Activated naive CD8-positive, alpha-beta T cell treated with anti-CD3 and anti-CD28 coated beads, Interleukin-2, amount 50 U/mL, for 24 hours (primary cell): ENCODE data around the gene RBFOX2.
"Not testable (repeated sequence)": the region's sequence is repeated elsewhere in the genome, so short reads cannot be mapped to it uniquely, and the experiment has no call there.

ENCODE experiments used
- ATAC-seq: fragments of 150-1000 bp; cut with Tn5 transposase; one replicate; pipeline ENCODE4 v1.10.0; 2021
- DNase-seq: peaks from one replicate; pipeline ENCODE4 v3.0.0; 2021
- H3K27ac Mint-ChIP-seq: one replicate; pipeline ENCODE4 v1.8.0; 2021; ENCODE audit warnings: mild to moderate bottlenecking, mixed read lengths
- H3K27me3 Mint-ChIP-seq: one replicate; pipeline ENCODE4 v1.8.0; 2021; ENCODE audit warnings: mixed read lengths
- H3K36me3 Mint-ChIP-seq: one replicate; pipeline ENCODE4 v1.8.0; 2021; ENCODE audit warnings: low read depth, mixed read lengths
- H3K4me1 Mint-ChIP-seq: one replicate; pipeline ENCODE4 v1.8.0; 2021; ENCODE audit warnings: mixed read lengths
- H3K4me3 Mint-ChIP-seq: one replicate; pipeline ENCODE4 v1.8.0; 2021; ENCODE audit warnings: mild to moderate bottlenecking, moderate library complexity, mixed read lengths
- H3K9me3 Mint-ChIP-seq: one replicate; pipeline ENCODE4 v1.8.0; 2021; ENCODE audit warnings: mixed read lengths

Gene RBFOX2

GRCh38 chr22:36054446-36054845, 25.8 kb upstream of the RBFOX2 start:
- H3K4me1 Mint-ChIP-seq, ATAC-seq, H3K36me3 Mint-ChIP-seq, H3K4me3 Mint-ChIP-seq, H3K27me3 Mint-ChIP-seq, H3K9me3 Mint-ChIP-seq, H3K27ac Mint-ChIP-seq, DNase-seq: not testable (repeated sequence)

GRCh38 chr22:36053242-36054147, 24.9 kb upstream of the RBFOX2 start:
- H3K27me3 Mint-ChIP-seq = peaks cover 6% of the 10 kb centered on the region
- peaks cover 8% of the 10 kb centered on the region for H3K4me1 Mint-ChIP-seq
- H3K4me3 Mint-ChIP-seq = no peak overlapping the region
- no peak overlapping the region for H3K27ac Mint-ChIP-seq
- no peaks in the 10 kb centered on the region for H3K36me3 Mint-ChIP-seq
- DNase-seq (no peak), ATAC-seq (no peak)
- H3K9me3 Mint-ChIP-seq = no peaks in the 10 kb centered on the region

DNA sequence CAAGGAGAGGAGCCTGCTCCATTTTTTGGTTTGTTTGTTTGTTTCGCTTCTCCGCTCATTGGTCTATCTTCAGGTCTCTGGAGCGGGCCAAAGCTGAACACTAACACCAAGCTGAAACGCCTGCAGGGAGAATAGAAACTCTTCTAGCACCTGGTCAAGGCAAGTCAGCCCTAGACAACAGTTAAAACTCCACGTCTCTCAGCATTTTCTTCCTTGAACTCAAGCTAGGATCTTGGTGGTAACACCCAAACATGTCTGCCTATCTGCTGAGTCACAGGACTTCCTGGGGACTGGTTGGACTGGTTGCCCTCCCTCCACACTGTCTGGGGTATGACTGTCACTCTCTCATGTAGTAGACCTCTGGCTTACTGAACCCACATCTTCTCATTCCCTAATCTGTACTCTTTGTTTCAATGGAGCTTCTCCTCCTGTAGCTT, 23.9 kb upstream of the RBFOX2 start:
- Mint-ChIP-seq H3K36me3 (no peaks in the 10 kb centered on the region), H3K4me1 (peaks cover 8% of the 10 kb centered on the region), H3K27me3 (peaks cover 6% of the 10 kb centered on the region), H3K9me3 (no peaks in the 10 kb centered on the region), H3K27ac (no peak overlapping the region), H3K4me3 (no peak overlapping the region)
- peak; percentile 5 for DNase-seq
- ATAC-seq = peak; percentile 85

- H3K27me3 Mint-ChIP-seq = peaks cover 6% of the 10 kb centered on the region
- H3K4me1 Mint-ChIP-seq = peaks cover 5% of the 10 kb centered on the region
- no peak overlapping the region for H3K4me3 Mint-ChIP-seq
- H3K27ac Mint-ChIP-seq = no peak overlapping the region
- no peaks in the 10 kb centered on the region for H3K36me3 Mint-ChIP-seq
- no peaks in the 10 kb centered on the region for H3K9me3 Mint-ChIP-seq
- DNase-seq (no peak), ATAC-seq (no peak)
Observed at GRCh38 chr22:36049678-36049997, 21.0 kb upstream of the RBFOX2 start.

GRCh38 chr22:36048911-36049677, 20.5 kb upstream of the RBFOX2 start:
- ATAC-seq (no peak), DNase-seq (no peak)
- H3K27me3 Mint-ChIP-seq = peaks cover 7% of the 10 kb centered on the region
- H3K4me3 Mint-ChIP-seq = no peak overlapping the region
- H3K4me1 Mint-ChIP-seq = peaks cover 5% of the 10 kb centered on the region
- no peaks in the 10 kb centered on the region for H3K9me3 Mint-ChIP-seq
- no peaks in the 10 kb centered on the region for H3K36me3 Mint-ChIP-seq
- no peak overlapping the region for H3K27ac Mint-ChIP-seq

DNA sequence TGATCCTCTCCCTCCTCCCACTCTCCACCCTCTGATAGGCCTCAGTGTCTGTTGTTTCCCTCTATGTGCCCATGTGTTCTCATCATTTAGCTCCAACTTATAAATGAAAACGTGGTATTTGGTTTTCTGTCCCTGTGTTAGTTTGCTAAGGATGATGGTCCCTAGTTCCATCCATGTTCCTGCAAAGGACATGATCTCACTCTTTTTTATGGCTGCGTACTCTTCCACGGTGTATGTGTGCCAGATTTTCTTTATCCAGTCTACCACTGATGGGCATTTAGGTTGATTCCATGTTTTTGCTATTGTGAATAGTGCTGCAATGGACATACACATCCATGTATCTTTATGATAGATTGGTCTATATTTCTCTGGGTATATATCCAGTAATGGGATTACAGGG, 15.9 kb upstream of the RBFOX2 start:
- H3K4me3 Mint-ChIP-seq, DNase-seq, H3K4me1 Mint-ChIP-seq: not testable (repeated sequence)

DNA sequence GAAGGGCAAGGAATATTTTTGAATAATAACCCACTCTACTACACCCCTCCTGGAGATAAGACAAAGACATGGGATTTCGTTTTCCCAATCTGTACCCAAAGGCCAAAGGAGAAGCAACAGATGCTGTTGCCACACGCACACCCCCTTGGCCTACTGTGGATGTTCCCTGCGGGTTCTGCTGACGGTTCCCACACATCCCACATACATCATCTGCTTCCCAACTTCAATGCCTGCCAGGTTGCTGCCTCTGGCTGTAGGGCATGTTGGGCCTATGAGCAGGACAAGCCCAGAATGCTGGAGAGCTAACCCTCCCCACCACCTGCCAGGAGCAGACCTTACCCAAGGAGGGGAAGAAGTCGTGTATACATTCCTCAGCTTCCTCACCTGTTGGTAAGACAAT, 13.6 kb upstream of the RBFOX2 start:
- no peak for ATAC-seq
- Mint-ChIP-seq H3K27me3 (peaks cover 23% of the 10 kb centered on the region), H3K9me3 (no peaks in the 10 kb centered on the region), H3K4me3 (no peak overlapping the region), H3K36me3 (no peaks in the 10 kb centered on the region), H3K27ac (no peak overlapping the region), H3K4me1 (no peaks in the 10 kb centered on the region)
- DNase-seq = no peak

More for the DNA sequence above, 15.9 kb upstream of the RBFOX2 start:
- H3K36me3 Mint-ChIP-seq, H3K27ac Mint-ChIP-seq, H3K9me3 Mint-ChIP-seq, ATAC-seq: not testable (repeated sequence)
- peaks cover 15% of the 10 kb centered on the region for H3K27me3 Mint-ChIP-seq

DNA sequence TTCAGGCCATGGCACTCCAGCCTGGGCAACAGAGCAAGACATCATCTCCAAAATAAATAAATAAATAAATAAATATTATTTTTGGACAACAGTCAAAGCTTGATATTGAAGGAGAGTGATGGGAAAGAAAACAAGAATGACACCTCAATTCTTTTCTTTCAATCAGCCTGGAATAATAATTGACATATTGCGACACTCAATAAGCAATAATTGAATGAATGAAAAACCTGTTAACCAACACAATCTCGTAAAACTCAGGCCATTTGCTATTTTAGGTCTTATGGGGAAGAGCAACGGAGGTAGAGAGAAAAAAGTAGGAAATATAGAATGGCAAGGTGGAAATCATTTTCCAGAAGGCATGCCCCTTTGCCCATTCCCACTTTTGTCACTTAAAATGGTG, 10.5 kb upstream of the RBFOX2 start:
- no peak for DNase-seq
- Mint-ChIP-seq H3K27me3 (peaks cover 31% of the 10 kb centered on the region), H3K4me3 (no peak overlapping the region), H3K36me3 (no peaks in the 10 kb centered on the region), H3K9me3 (no peaks in the 10 kb centered on the region), H3K27ac (no peak overlapping the region), H3K4me1 (no peaks in the 10 kb centered on the region)
- ATAC-seq = no peak

DNA sequence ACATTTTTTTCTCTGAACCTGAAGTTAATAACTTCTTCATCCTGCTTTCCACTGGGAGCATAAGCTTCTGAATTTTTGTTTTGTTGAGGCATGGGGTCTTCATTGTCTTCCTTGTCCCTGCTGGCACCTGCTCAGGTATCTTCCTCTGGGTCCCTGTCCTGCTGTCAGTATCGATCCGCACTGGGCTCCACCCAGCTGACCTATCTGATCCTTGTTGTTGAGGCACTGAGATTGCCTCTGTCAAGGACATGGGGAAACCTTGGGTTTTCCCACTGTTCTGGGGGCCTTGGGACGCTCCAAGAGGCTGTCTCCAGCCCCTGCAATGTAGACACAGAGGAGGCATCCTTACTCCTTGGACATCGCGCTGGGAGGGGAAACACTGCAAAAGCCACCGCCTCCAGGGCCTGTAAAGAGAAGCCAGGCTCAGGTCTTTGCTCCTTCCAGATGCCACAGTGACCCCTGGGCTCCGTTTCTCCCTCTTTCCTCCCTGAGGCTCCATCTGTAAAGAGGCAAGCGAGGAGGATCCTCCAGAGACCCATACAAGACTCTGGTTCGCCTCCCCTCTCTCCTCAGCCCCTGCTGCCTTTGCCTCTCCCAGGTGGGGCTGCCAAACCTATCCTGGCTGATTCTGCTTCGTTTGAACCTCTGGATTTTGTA, 8.6 kb upstream of the RBFOX2 start:
- peaks cover 34% of the 10 kb centered on the region for H3K27me3 Mint-ChIP-seq

DNA sequence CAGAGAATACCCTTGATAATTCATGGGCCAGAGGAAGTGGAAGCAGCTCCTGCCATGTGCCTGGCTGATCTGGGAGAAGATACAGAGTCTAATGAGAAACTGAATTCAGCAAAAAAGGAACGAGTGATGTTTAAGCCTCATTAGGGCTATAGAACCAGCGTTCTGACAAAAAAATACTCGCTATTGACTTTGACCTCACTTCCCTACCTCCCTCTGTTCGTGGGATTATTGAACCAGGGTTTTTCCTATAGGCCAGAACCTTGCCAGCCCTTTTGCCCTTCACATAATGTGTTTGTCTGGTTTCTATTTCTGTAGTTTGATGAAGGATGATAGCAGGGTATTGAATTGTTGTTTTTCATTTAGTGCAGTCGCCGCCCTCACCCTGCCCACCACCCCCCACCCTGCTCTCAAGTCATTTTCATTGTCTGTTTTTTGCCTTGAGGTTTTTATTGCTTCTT, 7.6 kb upstream of the RBFOX2 start:
- H3K27me3 Mint-ChIP-seq = peaks cover 36% of the 10 kb centered on the region

More for the DNA sequence above, 8.6 kb upstream of the RBFOX2 start:
- Mint-ChIP-seq H3K36me3 (no peaks in the 10 kb centered on the region), H3K27ac (no peak overlapping the region), H3K4me1 (no peaks in the 10 kb centered on the region), H3K4me3 (no peak overlapping the region), H3K9me3 (no peaks in the 10 kb centered on the region)
- ATAC-seq (no peak), DNase-seq (no peak)

DNA sequence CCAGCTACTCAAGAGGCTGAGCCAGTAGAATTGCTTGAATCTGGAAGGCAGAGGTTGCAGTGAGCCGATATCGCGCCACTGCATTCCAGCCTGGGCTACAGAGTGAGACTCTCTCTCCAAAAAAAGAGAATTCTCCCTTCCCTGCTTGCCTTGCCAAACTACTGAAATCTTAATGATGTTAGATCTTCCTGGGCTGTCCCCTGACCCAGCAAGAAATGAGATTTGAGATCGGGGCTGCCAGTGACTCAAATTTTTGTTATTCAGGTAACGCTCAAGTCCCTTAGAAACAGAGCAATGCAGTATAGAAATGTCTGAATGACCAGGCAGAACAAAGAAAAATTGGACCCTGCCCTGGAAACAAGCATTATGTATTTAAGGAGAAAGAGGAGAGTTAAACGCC, 4.0 kb upstream of the RBFOX2 start:
- ATAC-seq (no peak), DNase-seq (no peak)
- Mint-ChIP-seq H3K27ac (no peak overlapping the region), H3K4me3 (no peak overlapping the region), H3K9me3 (no peaks in the 10 kb centered on the region), H3K36me3 (no peaks in the 10 kb centered on the region), H3K27me3 (peaks cover 34% of the 10 kb centered on the region), H3K4me1 (peaks cover 15% of the 10 kb centered on the region)

More for the DNA sequence above, 7.6 kb upstream of the RBFOX2 start:
- no peak overlapping the region for H3K27ac Mint-ChIP-seq
- no peak overlapping the region for H3K4me3 Mint-ChIP-seq
- ATAC-seq = no peak
- H3K9me3 Mint-ChIP-seq = no peaks in the 10 kb centered on the region
- no peaks in the 10 kb centered on the region for H3K36me3 Mint-ChIP-seq
- no peaks in the 10 kb centered on the region for H3K4me1 Mint-ChIP-seq
- no peak for DNase-seq

DNA sequence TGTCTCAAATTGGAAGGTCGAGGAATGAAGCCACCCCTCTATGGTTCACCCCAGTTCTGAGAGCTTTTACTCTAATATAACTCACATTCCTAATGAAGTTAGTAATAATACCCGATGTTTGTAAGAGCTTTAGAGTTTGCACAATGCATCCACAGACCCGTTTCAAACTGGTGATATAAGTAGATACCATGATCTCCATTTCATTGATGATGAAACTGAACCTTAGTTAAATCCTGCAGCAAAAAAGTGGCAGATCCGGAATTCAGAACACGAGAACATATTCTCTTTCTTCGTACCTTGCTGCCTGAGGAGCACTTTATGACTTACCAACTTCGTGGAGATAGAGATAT, 757 bp upstream of the RBFOX2 start:
- Mint-ChIP-seq H3K4me1 (peaks cover 17% of the 10 kb centered on the region), H3K36me3 (no peaks in the 10 kb centered on the region), H3K4me3 (peak overlapping the region; percentile 83), H3K27ac (peak overlapping the region; percentile 33), H3K27me3 (peaks cover 25% of the 10 kb centered on the region), H3K9me3 (no peaks in the 10 kb centered on the region)
- DNase-seq (no peak), ATAC-seq (no peak)

- Mint-ChIP-seq H3K4me1 (peaks cover 21% of the 10 kb centered on the region), H3K27me3 (peaks cover 21% of the 10 kb centered on the region), H3K36me3 (no peaks in the 10 kb centered on the region), H3K9me3 (no peaks in the 10 kb centered on the region), H3K27ac (no peak overlapping the region), H3K4me3 (peak overlapping the region; percentile 83)
- peak; percentile 24 for ATAC-seq
- no peak for DNase-seq
Observed at GRCh38 chr22:36027935-36028645, 534 bp downstream of the RBFOX2 start.

DNA sequence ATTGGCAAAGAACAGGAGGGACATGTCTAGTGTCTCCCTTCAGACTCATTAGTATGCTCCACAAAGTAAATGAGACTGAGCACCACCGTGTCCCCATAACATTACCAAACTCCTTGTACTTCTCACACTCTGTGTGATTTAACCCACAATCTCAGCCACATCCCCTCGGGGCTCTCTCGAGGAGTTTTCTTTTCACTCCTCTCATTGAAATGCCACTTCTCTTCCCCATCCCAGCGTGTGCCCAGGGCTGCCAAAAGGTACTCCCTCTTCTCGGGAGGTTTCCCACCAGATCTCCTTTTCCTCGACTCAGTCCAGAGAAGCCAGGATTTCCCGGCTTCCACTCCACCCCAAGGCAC, 1.1 kb downstream of the RBFOX2 start:
- H3K36me3 Mint-ChIP-seq = no peaks in the 10 kb centered on the region
- H3K27me3 Mint-ChIP-seq = peaks cover 18% of the 10 kb centered on the region
- H3K9me3 Mint-ChIP-seq = no peaks in the 10 kb centered on the region
- ATAC-seq (no peak), DNase-seq (peak; percentile 6)
- no peak overlapping the region for H3K27ac Mint-ChIP-seq
- peak overlapping the region; percentile 72 for H3K4me3 Mint-ChIP-seq
- peaks cover 21% of the 10 kb centered on the region for H3K4me1 Mint-ChIP-seq
